Calu3 (cell line): ENCODE data around the gene NTM. TPM values are rescaled to one million over a fixed set of nuclear protein-coding genes. Genes with fewer than 3 reads are reported as not detected.

Experiments
- BruUV-seq: library from RNA; stranded (reverse); fragments of 400-500 nt; replicated peaks from 2 replicates; lab custom pipeline; 2021; lab: Mats Ljungman, UMichigan
- CTCF ChIA-PET: fragments of 300-600 bp; sonication (Branson Sonifier 250); formaldehyde crosslinking; loops from one replicate; lab custom pipeline; 2022; ENCODE audit warnings: antibody characterized with exemption; lab: Charles Lee
- DNase-seq: peaks from one replicate; pipeline ENCODE4 v3.0.0; 2022
- H3K27ac Mint-ChIP-seq: one replicate; pipeline ENCODE4 v1.8.0; 2022; ENCODE audit warnings: mixed read lengths; ENCODE audit not compliant: unreplicated experiment
- H3K27me3 Mint-ChIP-seq: one replicate; pipeline ENCODE4 v1.8.0; 2022; ENCODE audit warnings: mixed read lengths; ENCODE audit not compliant: unreplicated experiment
- H3K36me3 Mint-ChIP-seq: one replicate; pipeline ENCODE4 v1.8.0; 2022; ENCODE audit warnings: mild to moderate bottlenecking, moderate library complexity, mixed read lengths; ENCODE audit not compliant: insufficient read depth, unreplicated experiment
- H3K4me1 Mint-ChIP-seq: one replicate; pipeline ENCODE4 v1.8.0; 2022; ENCODE audit warnings: mild to moderate bottlenecking, low read depth, mixed read lengths; ENCODE audit not compliant: unreplicated experiment
- H3K4me3 Mint-ChIP-seq: one replicate; pipeline ENCODE4 v1.8.0; 2022; ENCODE audit warnings: mild to moderate bottlenecking, low read depth, moderate library complexity, mixed read lengths; ENCODE audit not compliant: unreplicated experiment
- H3K9me3 Mint-ChIP-seq: one replicate; pipeline ENCODE4 v1.8.0; 2022; ENCODE audit warnings: low read depth, mixed read lengths; ENCODE audit not compliant: unreplicated experiment
- CTCF ChIP-seq: fragments of 200-600 bp; IDR thresholded peaks from one replicate; pipeline ENCODE4 v1.8.0; 2022; ENCODE audit warnings: antibody characterized with exemption; ENCODE audit not compliant: unreplicated experiment
- intact Hi-C: fragments of 100-400 bp; cut with micrococcal nuclease; formaldehyde crosslinking; loops from one replicate; pipeline ENCODE4 v1.10.0; 2022; ENCODE audit not compliant: unreplicated experiment
- total RNA-seq: library from RNA; stranded (reverse); gene quantifications from 2 replicates; pipeline ENCODE4 v1.2.3, GENCODE V29; 2022

NTM gene
- total RNA-seq, 1 experiment from 2014 or later = not detected

- Mint-ChIP-seq H3K9me3 (peaks cover 6% of the 10 kb centered on the region), H3K27ac (no peak overlapping the region), H3K4me3 (no peak overlapping the region), H3K27me3 (no peaks in the 10 kb centered on the region), H3K36me3 (no peaks in the 10 kb centered on the region), H3K4me1 (no peaks in the 10 kb centered on the region)
- CTCF ChIA-PET = no interaction called here
- no TSS peak for BruUV-seq
- no peak for TF ChIP-seq CTCF
- DNase-seq = no peak
- intact Hi-C loops = no loop called here
These were observed 210.1 kb downstream of the NTM start for GRCh38 chr11:131580476-131580875.

- no peak overlapping the region for H3K4me3 Mint-ChIP-seq
- no TSS peak for BruUV-seq
- no peak overlapping the region for H3K27ac Mint-ChIP-seq
- intact Hi-C loops = no loop called here
- H3K36me3 Mint-ChIP-seq = no peaks in the 10 kb centered on the region
- no peaks in the 10 kb centered on the region for H3K4me1 Mint-ChIP-seq
- CTCF ChIA-PET = no interaction called here
- no peak for DNase-seq
- H3K9me3 Mint-ChIP-seq = peaks cover 9% of the 10 kb centered on the region
- H3K27me3 Mint-ChIP-seq = no peaks in the 10 kb centered on the region
- no peak for TF ChIP-seq CTCF
These were observed 210.6 kb downstream of the NTM start for GRCh38 chr11:131581046-131581445.

- CTCF ChIA-PET = no interaction called here
- intact Hi-C loops = no loop called here
- H3K4me1 Mint-ChIP-seq = no peaks in the 10 kb centered on the region
- peaks cover 9% of the 10 kb centered on the region for H3K9me3 Mint-ChIP-seq
- no peak for TF ChIP-seq CTCF
- DNase-seq = no peak
- H3K27me3 Mint-ChIP-seq = no peaks in the 10 kb centered on the region
- no peak overlapping the region for H3K27ac Mint-ChIP-seq
- H3K36me3 Mint-ChIP-seq = no peaks in the 10 kb centered on the region
- no peak overlapping the region for H3K4me3 Mint-ChIP-seq
- no TSS peak for BruUV-seq
These were observed 211.7 kb downstream of the NTM start for GRCh38 chr11:131582021-131582525.

- no peak for DNase-seq
- Mint-ChIP-seq H3K4me1 (no peaks in the 10 kb centered on the region), H3K36me3 (no peaks in the 10 kb centered on the region), H3K9me3 (peaks cover 9% of the 10 kb centered on the region), H3K27ac (no peak overlapping the region), H3K27me3 (no peaks in the 10 kb centered on the region), H3K4me3 (no peak overlapping the region)
- CTCF ChIA-PET = interaction anchor here (0.5 kb wide), 1 partner anchor 441 kb away, joined by 3 read pairs; no protein-coding TSS in a partner anchor
- intact Hi-C loops = no loop called here
- TF ChIP-seq CTCF = no peak
- no TSS peak for BruUV-seq
These were observed 213.0 kb downstream of the NTM start for GRCh38 chr11:131583421-131583820.
